K562 (cell line): ENCODE data around the gene RRAD. TPM values are rescaled to one million over a fixed set of nuclear protein-coding genes. Genes with fewer than 3 reads are reported as not detected.

Experiments
- KLF16 ChIP-seq: IDR thresholded peaks from 2 replicates; pipeline ENCODE4 v1.6.1; 2016; ENCODE audit warnings: antibody characterized with exemption
- MYNN ChIP-seq, 2 experiments: sonication (generic); formaldehyde crosslinking in 1 of 2; IDR thresholded peaks; 2 replicates each; pipeline versions ENCODE4 v1.5.0 to v1.6.1; 2016 to 2020; ENCODE audit warnings: antibody characterized with exemption in 1 of 2, missing genetic modification reagents in 1 of 2
- NCOA6 ChIP-seq: fragments of 450-650 bp; IDR thresholded peaks from 2 replicates; pipeline ENCODE4 v1.6.1; 2017; ENCODE audit warnings: mild to moderate bottlenecking
- PHTF2 ChIP-seq: fragments of 250-450 bp; sonication (Bioruptor Pico); IDR thresholded peaks from 2 replicates; pipeline ENCODE4 v1.5.0; 2021; ENCODE audit warnings: mild to moderate bottlenecking
- RAD21 ChIP-seq, 2 experiments: fragments of 250-450 bp in 1 of 2; fragments of 450-650 bp in 1 of 2; sonication (Bioruptor Pico) in 1 of 2; formaldehyde crosslinking in 1 of 2; IDR thresholded peaks in 1 of 2; conservative IDR thresholded peaks in 1 of 2; 2 replicates each; pipeline versions ENCODE4 v1.4.0 to v1.8.0; 2020 to 2022; ENCODE audit warnings: mild to moderate bottlenecking in 2 of 2, moderate library complexity in 1 of 2
- UBTF ChIP-seq, 2 experiments: IDR thresholded peaks; 2 replicates each; pipeline ENCODE4 v1.6.1; 2012; ENCODE audit warnings: improper control_type of control experiment in 2 of 2, low read depth in 2 of 2, low read length in 2 of 2, borderline replicate concordance in 1 of 2
- ZBTB1 ChIP-seq: sonication (generic); formaldehyde crosslinking; IDR thresholded peaks from 2 replicates; pipeline ENCODE4 v1.8.1; 2023; ENCODE audit warnings: missing genetic modification reagents, low read depth, mild to moderate bottlenecking, borderline replicate concordance
- ZC3H4 ChIP-seq: sonication (generic); formaldehyde crosslinking; IDR thresholded peaks from 2 replicates; pipeline ENCODE4 v1.9.0; 2021; ENCODE audit warnings: missing genetic modification reagents, borderline replicate concordance
- ZNF584 ChIP-seq: fragments of 200-800 bp; sonication (Bioruptor generic); IDR thresholded peaks from 2 replicates; pipeline ENCODE4 v1.6.1; 2016; ENCODE audit warnings: low read depth, mild to moderate bottlenecking, missing genetic modification characterization, missing compliant biosample characterization
- polyA plus RNA-seq, 8 experiments: library from polyadenylated mRNA; depleted of rRNA in 4 of 8; stranded (reverse) in 5 of 8; unstranded in 3 of 8; fragments of >200 nt; fragmentation: Nextera tagmentation in 2 of 8; fragmentation: Illumina TruSeq in 1 of 8; extraction: Ambion mirVana in 2 of 8; extraction: Trizol in 1 of 8; gene quantifications; 2 replicates each; pipeline versions ENCODE4 v1.2.1 to v1.2.3, GENCODE V29; 2011 to 2014; ENCODE audit warnings: inconsistent platforms in 1 of 8, missing spikeins in 1 of 8
- total RNA-seq, 7 experiments: library from RNA; depleted of rRNA in 6 of 7; stranded (reverse); fragments of >200 nt in 6 of 7; fragmentation: Illumina TruSeq in 2 of 7; extraction: Trizol in 2 of 7; gene quantifications; 2 replicates each; pipeline versions ENCODE4 v1.2.1 to v1.2.3, GENCODE V29; 2011 to 2021; ENCODE audit warnings: low replicate concordance in 1 of 7
- TF ChIP-seq, protein P1 (sequence below): fragments of 450-650 bp; IDR thresholded peaks from 2 replicates; pipeline ENCODE4 v1.6.1; 2016; ENCODE audit warnings: mild to moderate bottlenecking, moderate library complexity

The RRAD gene
- total and polyA plus RNA-seq, 9 of the 15 experiments (the other 6 are each of a cell fraction or from before 2014, with no cell fraction given), result 0.09 to 0.20 (median 0.13) TPM; not detected in 5

- TF ChIP-seq NCOA6 (no peak), ZBTB1 (no peak), MYNN (IDR thresholded peaks at IDR 0.05) (peak; percentile 48; the same call in 1 of the 2 replicates), MYNN (CRISPR knock-in tag; IDR thresholded peaks at IDR 0.05) (no peak), ZC3H4 (CRISPR knock-in tag) (0 out of 2 replicates have a peak, but pooled peaks have one; percentile 13), RAD21 (CRISPR knock-in tag; conservative IDR thresholded peaks at IDR 0.05 in 1 of 2, IDR thresholded peaks at IDR 0.05 in 1 of 2) (peak; percentile 96 to 98), ZNF584 (CRISPR knock-in tag) (no peak), KLF16 (peak; percentile 7; the same call in 1 of the 2 replicates), PHTF2 (CRISPR knock-in tag) (no peak), UBTF (IDR thresholded peaks at IDR 0.05; ENCODE audit: borderline replicate concordance in 1 of 2, low read depth in 2 of 2, low read length in 2 of 2) (0 out of 4 replicates have a peak, but pooled peaks of 1 of the 2 experiments have one; percentile 42)
- TF ChIP-seq, protein P1, sequence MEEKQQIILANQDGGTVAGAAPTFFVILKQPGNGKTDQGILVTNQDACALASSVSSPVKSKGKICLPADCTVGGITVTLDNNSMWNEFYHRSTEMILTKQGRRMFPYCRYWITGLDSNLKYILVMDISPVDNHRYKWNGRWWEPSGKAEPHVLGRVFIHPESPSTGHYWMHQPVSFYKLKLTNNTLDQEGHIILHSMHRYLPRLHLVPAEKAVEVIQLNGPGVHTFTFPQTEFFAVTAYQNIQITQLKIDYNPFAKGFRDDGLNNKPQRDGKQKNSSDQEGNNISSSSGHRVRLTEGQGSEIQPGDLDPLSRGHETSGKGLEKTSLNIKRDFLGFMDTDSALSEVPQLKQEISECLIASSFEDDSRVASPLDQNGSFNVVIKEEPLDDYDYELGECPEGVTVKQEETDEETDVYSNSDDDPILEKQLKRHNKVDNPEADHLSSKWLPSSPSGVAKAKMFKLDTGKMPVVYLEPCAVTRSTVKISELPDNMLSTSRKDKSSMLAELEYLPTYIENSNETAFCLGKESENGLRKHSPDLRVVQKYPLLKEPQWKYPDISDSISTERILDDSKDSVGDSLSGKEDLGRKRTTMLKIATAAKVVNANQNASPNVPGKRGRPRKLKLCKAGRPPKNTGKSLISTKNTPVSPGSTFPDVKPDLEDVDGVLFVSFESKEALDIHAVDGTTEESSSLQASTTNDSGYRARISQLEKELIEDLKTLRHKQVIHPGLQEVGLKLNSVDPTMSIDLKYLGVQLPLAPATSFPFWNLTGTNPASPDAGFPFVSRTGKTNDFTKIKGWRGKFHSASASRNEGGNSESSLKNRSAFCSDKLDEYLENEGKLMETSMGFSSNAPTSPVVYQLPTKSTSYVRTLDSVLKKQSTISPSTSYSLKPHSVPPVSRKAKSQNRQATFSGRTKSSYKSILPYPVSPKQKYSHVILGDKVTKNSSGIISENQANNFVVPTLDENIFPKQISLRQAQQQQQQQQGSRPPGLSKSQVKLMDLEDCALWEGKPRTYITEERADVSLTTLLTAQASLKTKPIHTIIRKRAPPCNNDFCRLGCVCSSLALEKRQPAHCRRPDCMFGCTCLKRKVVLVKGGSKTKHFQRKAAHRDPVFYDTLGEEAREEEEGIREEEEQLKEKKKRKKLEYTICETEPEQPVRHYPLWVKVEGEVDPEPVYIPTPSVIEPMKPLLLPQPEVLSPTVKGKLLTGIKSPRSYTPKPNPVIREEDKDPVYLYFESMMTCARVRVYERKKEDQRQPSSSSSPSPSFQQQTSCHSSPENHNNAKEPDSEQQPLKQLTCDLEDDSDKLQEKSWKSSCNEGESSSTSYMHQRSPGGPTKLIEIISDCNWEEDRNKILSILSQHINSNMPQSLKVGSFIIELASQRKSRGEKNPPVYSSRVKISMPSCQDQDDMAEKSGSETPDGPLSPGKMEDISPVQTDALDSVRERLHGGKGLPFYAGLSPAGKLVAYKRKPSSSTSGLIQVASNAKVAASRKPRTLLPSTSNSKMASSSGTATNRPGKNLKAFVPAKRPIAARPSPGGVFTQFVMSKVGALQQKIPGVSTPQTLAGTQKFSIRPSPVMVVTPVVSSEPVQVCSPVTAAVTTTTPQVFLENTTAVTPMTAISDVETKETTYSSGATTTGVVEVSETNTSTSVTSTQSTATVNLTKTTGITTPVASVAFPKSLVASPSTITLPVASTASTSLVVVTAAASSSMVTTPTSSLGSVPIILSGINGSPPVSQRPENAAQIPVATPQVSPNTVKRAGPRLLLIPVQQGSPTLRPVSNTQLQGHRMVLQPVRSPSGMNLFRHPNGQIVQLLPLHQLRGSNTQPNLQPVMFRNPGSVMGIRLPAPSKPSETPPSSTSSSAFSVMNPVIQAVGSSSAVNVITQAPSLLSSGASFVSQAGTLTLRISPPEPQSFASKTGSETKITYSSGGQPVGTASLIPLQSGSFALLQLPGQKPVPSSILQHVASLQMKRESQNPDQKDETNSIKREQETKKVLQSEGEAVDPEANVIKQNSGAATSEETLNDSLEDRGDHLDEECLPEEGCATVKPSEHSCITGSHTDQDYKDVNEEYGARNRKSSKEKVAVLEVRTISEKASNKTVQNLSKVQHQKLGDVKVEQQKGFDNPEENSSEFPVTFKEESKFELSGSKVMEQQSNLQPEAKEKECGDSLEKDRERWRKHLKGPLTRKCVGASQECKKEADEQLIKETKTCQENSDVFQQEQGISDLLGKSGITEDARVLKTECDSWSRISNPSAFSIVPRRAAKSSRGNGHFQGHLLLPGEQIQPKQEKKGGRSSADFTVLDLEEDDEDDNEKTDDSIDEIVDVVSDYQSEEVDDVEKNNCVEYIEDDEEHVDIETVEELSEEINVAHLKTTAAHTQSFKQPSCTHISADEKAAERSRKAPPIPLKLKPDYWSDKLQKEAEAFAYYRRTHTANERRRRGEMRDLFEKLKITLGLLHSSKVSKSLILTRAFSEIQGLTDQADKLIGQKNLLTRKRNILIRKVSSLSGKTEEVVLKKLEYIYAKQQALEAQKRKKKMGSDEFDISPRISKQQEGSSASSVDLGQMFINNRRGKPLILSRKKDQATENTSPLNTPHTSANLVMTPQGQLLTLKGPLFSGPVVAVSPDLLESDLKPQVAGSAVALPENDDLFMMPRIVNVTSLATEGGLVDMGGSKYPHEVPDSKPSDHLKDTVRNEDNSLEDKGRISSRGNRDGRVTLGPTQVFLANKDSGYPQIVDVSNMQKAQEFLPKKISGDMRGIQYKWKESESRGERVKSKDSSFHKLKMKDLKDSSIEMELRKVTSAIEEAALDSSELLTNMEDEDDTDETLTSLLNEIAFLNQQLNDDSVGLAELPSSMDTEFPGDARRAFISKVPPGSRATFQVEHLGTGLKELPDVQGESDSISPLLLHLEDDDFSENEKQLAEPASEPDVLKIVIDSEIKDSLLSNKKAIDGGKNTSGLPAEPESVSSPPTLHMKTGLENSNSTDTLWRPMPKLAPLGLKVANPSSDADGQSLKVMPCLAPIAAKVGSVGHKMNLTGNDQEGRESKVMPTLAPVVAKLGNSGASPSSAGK, result no peak
These were observed 30.2 kb downstream of the RRAD start (continued) for GRCh38 chr16:66894948-66895688.
